K562 (cell line): ENCODE data around the gene VDAC1. TPM values are rescaled to one million over a fixed set of nuclear protein-coding genes. Genes with fewer than 3 reads are reported as not detected.

ENCODE experiments used
- ARNT ChIP-seq, 2 experiments: fragments of 450-650 bp; IDR thresholded peaks; 2 replicates each; pipeline ENCODE4 v1.6.1; 2016; ENCODE audit warnings: mild to moderate bottlenecking in 1 of 2
- CAMTA2 ChIP-seq: fragments of 250-450 bp; sonication (Bioruptor Pico); conservative IDR thresholded peaks from 2 replicates; pipeline ENCODE4 v1.5.1; 2022
- CC2D1A ChIP-seq: fragments of 450-650 bp; IDR thresholded peaks from 2 replicates; pipeline ENCODE4 v1.6.1; 2017; ENCODE audit warnings: mild to moderate bottlenecking
- FOS ChIP-seq: IDR thresholded peaks from 3 replicates; pipeline ENCODE4 v1.6.1; 2011; ENCODE audit not compliant: insufficient read length; ENCODE audit errors: extremely low read depth
- GABPB1 ChIP-seq: sonication (generic); formaldehyde crosslinking; IDR thresholded peaks from 2 replicates; pipeline ENCODE4 v1.8.0; 2022; ENCODE audit warnings: mild to moderate bottlenecking, missing genetic modification reagents
- HDGF ChIP-seq: fragments of 450-650 bp; IDR thresholded peaks from 2 replicates; pipeline ENCODE4 v1.6.1; 2016
- ILK ChIP-seq: fragments of 450-650 bp; IDR thresholded peaks from 2 replicates; pipeline ENCODE4 v1.6.1; 2016; ENCODE audit warnings: missing genetic modification characterization, low read depth, mild to moderate bottlenecking, missing compliant biosample characterization, moderate library complexity, borderline replicate concordance
- JUN ChIP-seq, 2 experiments: sonication (generic) in 1 of 2; formaldehyde crosslinking in 1 of 2; IDR thresholded peaks; 2 replicates each; pipeline versions ENCODE4 v1.6.1 to v1.8.0; 2012 to 2022; ENCODE audit warnings: borderline replicate concordance in 2 of 2, mild to moderate bottlenecking in 2 of 2, improper control_type of control experiment in 1 of 2, low read depth in 1 of 2, low read length in 1 of 2, missing genetic modification reagents in 1 of 2
- JUND ChIP-seq, 2 experiments: IDR thresholded peaks; 2 replicates in 1 of 2; 3 replicates in 1 of 2; pipeline ENCODE4 v1.6.1; 2011; ENCODE audit warnings: borderline replicate concordance in 2 of 2, low read depth in 2 of 2, low read length in 2 of 2, improper control_type of control experiment in 1 of 2, missing biosample characterization in 1 of 2, missing genetic modification characterization in 1 of 2, missing genetic modification reagents in 1 of 2
- NCOA1 ChIP-seq: fragments of 450-650 bp; IDR thresholded peaks from 2 replicates; pipeline ENCODE4 v1.6.1; 2016; ENCODE audit warnings: low read depth
- POLR2AphosphoS2 ChIP-seq: IDR thresholded peaks from 2 replicates; pipeline ENCODE4 v1.6.1; 2012; ENCODE audit warnings: low read length, improper control_type of control experiment
- RAD21 ChIP-seq, 2 experiments: fragments of 250-450 bp in 1 of 2; fragments of 450-650 bp in 1 of 2; sonication (Bioruptor Pico) in 1 of 2; formaldehyde crosslinking in 1 of 2; IDR thresholded peaks in 1 of 2; conservative IDR thresholded peaks in 1 of 2; 2 replicates each; pipeline versions ENCODE4 v1.4.0 to v1.8.0; 2020 to 2022; ENCODE audit warnings: mild to moderate bottlenecking in 2 of 2, moderate library complexity in 1 of 2
- SLC30A9 ChIP-seq: fragments of 250-450 bp; sonication (Bioruptor Pico); IDR thresholded peaks from 2 replicates; pipeline ENCODE4 v1.8.0; 2022; ENCODE audit warnings: mild to moderate bottlenecking, moderate library complexity
- ZNF395 ChIP-seq: fragments of 200-800 bp; sonication (Bioruptor generic); IDR thresholded peaks from 2 replicates; pipeline ENCODE4 v1.6.1; 2017; ENCODE audit warnings: missing genetic modification characterization, missing compliant biosample characterization
- ZNF584 ChIP-seq: fragments of 200-800 bp; sonication (Bioruptor generic); IDR thresholded peaks from 2 replicates; pipeline ENCODE4 v1.6.1; 2016; ENCODE audit warnings: low read depth, mild to moderate bottlenecking, missing genetic modification characterization, missing compliant biosample characterization
- polyA plus RNA-seq, 8 experiments: library from polyadenylated mRNA; depleted of rRNA in 4 of 8; stranded (reverse) in 5 of 8; unstranded in 3 of 8; fragments of >200 nt; fragmentation: Nextera tagmentation in 2 of 8; fragmentation: Illumina TruSeq in 1 of 8; extraction: Ambion mirVana in 2 of 8; extraction: Trizol in 1 of 8; gene quantifications; 2 replicates each; pipeline versions ENCODE4 v1.2.1 to v1.2.3, GENCODE V29; 2011 to 2014; ENCODE audit warnings: inconsistent platforms in 1 of 8, missing spikeins in 1 of 8
- total RNA-seq, 7 experiments: library from RNA; depleted of rRNA in 6 of 7; stranded (reverse); fragments of >200 nt in 6 of 7; fragmentation: Illumina TruSeq in 2 of 7; extraction: Trizol in 2 of 7; gene quantifications; 2 replicates each; pipeline versions ENCODE4 v1.2.1 to v1.2.3, GENCODE V29; 2011 to 2021; ENCODE audit warnings: low replicate concordance in 1 of 7
- TF ChIP-seq, protein P1 (sequence below): sonication (generic); formaldehyde crosslinking; IDR thresholded peaks from 2 replicates; pipeline ENCODE4 v1.9.0; 2022; ENCODE audit warnings: mild to moderate bottlenecking, missing genetic modification reagents
- TF ChIP-seq, protein P2 (sequence below): sonication (generic); formaldehyde crosslinking; IDR thresholded peaks from 2 replicates; pipeline ENCODE4 v1.8.1; 2023; ENCODE audit warnings: missing genetic modification reagents, mild to moderate bottlenecking, borderline replicate concordance
- TF ChIP-seq, protein P3 (sequence below): fragments of 250-450 bp; sonication (Bioruptor Pico); IDR thresholded peaks from 2 replicates; pipeline ENCODE4 v1.4.0; 2020; ENCODE audit warnings: mild to moderate bottlenecking, moderate library complexity

The VDAC1 gene
- total and polyA plus RNA-seq, 9 of the 15 experiments (the other 6 are each of a cell fraction or from before 2014, with no cell fraction given): 168 to 366 (median 293) TPM

GRCh38 chr5:133930061-133930812 is 74.5 kb downstream of the VDAC1 start (continued):
- peak in 1 of 2 experiments; percentile 47; a peak in 1 of 4 replicates for TF ChIP-seq ARNT (IDR thresholded peaks at IDR 0.05)
- TF ChIP-seq POLR2AphosphoS2: no peak
- no peak for TF ChIP-seq FOS
- no peak for TF ChIP-seq ZNF584 (CRISPR knock-in tag)
- TF ChIP-seq, protein P1, sequence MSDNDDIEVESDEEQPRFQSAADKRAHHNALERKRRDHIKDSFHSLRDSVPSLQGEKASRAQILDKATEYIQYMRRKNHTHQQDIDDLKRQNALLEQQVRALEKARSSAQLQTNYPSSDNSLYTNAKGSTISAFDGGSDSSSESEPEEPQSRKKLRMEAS (CRISPR knock-in tag): no peak
- no peak for TF ChIP-seq GABPB1
- TF ChIP-seq ILK (tag): no peak
- no peak for TF ChIP-seq JUND (IDR thresholded peaks at IDR 0.05; ENCODE audit: borderline replicate concordance, low read depth, low read length)
- peak; percentile 72; the same call in 2 of the 3 replicates for TF ChIP-seq JUND (tag; IDR thresholded peaks at IDR 0.05; ENCODE audit: borderline replicate concordance, low read depth, low read length)
- TF ChIP-seq CC2D1A: no peak
- no peak for TF ChIP-seq CAMTA2 (CRISPR knock-in tag)
- TF ChIP-seq RAD21 (CRISPR knock-in tag; conservative IDR thresholded peaks at IDR 0.05 in 1 of 2, IDR thresholded peaks at IDR 0.05 in 1 of 2): 0 out of 4 replicates have a peak, but pooled peaks of 1 of the 2 experiments have one; percentile 4
- TF ChIP-seq NCOA1: no peak
- peak; percentile 76 for TF ChIP-seq ZNF395 (CRISPR knock-in tag)
- TF ChIP-seq, protein P2, sequence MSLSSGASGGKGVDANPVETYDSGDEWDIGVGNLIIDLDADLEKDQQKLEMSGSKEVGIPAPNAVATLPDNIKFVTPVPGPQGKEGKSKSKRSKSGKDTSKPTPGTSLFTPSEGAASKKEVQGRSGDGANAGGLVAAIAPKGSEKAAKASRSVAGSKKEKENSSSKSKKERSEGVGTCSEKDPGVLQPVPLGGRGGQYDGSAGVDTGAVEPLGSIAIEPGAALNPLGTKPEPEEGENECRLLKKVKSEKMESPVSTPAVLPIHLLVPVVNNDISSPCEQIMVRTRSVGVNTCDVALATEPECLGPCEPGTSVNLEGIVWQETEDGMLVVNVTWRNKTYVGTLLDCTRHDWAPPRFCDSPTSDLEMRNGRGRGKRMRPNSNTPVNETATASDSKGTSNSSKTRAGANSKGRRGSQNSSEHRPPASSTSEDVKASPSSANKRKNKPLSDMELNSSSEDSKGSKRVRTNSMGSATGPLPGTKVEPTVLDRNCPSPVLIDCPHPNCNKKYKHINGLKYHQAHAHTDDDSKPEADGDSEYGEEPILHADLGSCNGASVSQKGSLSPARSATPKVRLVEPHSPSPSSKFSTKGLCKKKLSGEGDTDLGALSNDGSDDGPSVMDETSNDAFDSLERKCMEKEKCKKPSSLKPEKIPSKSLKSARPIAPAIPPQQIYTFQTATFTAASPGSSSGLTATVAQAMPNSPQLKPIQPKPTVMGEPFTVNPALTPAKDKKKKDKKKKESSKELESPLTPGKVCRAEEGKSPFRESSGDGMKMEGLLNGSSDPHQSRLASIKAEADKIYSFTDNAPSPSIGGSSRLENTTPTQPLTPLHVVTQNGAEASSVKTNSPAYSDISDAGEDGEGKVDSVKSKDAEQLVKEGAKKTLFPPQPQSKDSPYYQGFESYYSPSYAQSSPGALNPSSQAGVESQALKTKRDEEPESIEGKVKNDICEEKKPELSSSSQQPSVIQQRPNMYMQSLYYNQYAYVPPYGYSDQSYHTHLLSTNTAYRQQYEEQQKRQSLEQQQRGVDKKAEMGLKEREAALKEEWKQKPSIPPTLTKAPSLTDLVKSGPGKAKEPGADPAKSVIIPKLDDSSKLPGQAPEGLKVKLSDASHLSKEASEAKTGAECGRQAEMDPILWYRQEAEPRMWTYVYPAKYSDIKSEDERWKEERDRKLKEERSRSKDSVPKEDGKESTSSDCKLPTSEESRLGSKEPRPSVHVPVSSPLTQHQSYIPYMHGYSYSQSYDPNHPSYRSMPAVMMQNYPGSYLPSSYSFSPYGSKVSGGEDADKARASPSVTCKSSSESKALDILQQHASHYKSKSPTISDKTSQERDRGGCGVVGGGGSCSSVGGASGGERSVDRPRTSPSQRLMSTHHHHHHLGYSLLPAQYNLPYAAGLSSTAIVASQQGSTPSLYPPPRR (CRISPR knock-in tag): peak; percentile 50; the same call in 1 of the 2 replicates
- 0 out of 2 replicates have a peak, but pooled peaks have one; percentile 45 for TF ChIP-seq HDGF
- no peak for TF ChIP-seq SLC30A9 (CRISPR knock-in tag)
- 0 out of 2 replicates have a peak, but pooled peaks have one; percentile 11 for TF ChIP-seq JUN (IDR thresholded peaks at IDR 0.05; ENCODE audit: borderline replicate concordance, low read depth, low read length)
- TF ChIP-seq JUN (CRISPR knock-in tag; IDR thresholded peaks at IDR 0.05; ENCODE audit: borderline replicate concordance): no peak
- TF ChIP-seq, protein P3, sequence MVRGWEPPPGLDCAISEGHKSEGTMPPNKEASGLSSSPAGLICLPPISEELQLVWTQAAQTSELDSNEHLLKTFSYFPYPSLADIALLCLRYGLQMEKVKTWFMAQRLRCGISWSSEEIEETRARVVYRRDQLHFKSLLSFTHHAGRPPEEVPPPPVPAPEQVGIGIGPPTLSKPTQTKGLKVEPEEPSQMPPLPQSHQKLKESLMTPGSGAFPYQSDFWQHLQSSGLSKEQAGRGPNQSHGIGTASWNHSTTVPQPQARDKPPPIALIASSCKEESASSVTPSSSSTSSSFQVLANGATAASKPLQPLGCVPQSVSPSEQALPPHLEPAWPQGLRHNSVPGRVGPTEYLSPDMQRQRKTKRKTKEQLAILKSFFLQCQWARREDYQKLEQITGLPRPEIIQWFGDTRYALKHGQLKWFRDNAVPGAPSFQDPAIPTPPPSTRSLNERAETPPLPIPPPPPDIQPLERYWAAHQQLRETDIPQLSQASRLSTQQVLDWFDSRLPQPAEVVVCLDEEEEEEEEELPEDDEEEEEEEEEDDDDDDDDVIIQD (CRISPR knock-in tag): no peak
